Astrocyte (in vitro differentiated cells and primary cell): Measurements from ENCODE around the gene BLVRB.

ENCODE experiments used
- EZH2 ChIP-seq: IDR thresholded peaks from 2 replicates; pipeline ENCODE4 v1.6.1; 2012; ENCODE audit warnings: mild to moderate bottlenecking, low read length, inconsistent platforms; ENCODE audit not compliant: insufficient read depth
- TF ChIP-seq, protein P1 (sequence below): IDR thresholded peaks from 2 replicates; pipeline ENCODE4 v1.5.1; 2011; ENCODE audit warnings: low read depth, mild to moderate bottlenecking, inconsistent platforms, low read length, moderate library complexity; ENCODE audit not compliant: insufficient read depth

DNA sequence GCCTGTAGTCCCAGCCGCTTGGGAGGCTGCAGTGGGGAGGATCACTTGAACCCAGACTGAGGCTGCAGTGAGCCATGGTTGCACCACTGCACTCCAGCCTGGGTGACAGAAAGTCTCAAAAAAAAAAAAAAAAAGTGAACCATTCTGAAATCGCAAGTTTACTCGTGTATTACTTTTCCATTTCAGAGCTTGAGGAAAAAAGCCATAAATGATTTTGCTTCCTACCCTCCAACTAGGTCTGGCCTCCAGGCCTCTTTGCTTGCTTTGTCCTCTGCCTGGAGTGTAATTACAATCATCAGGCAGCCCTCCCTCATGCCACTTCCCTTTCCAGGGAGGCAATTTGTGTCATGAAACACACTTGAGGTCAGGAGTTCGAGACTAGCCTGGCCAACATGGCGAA, 8.5 kb downstream of the BLVRB start:
- no peak for TF ChIP-seq EZH2
- TF ChIP-seq, protein P1, sequence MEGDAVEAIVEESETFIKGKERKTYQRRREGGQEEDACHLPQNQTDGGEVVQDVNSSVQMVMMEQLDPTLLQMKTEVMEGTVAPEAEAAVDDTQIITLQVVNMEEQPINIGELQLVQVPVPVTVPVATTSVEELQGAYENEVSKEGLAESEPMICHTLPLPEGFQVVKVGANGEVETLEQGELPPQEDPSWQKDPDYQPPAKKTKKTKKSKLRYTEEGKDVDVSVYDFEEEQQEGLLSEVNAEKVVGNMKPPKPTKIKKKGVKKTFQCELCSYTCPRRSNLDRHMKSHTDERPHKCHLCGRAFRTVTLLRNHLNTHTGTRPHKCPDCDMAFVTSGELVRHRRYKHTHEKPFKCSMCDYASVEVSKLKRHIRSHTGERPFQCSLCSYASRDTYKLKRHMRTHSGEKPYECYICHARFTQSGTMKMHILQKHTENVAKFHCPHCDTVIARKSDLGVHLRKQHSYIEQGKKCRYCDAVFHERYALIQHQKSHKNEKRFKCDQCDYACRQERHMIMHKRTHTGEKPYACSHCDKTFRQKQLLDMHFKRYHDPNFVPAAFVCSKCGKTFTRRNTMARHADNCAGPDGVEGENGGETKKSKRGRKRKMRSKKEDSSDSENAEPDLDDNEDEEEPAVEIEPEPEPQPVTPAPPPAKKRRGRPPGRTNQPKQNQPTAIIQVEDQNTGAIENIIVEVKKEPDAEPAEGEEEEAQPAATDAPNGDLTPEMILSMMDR: no peak
